Muscle of leg (tissue), 11 donors: ENCODE measurements around the gene CSNK1D. TPM values are rescaled to one million over a fixed set of nuclear protein-coding genes. Genes with fewer than 3 reads are reported as not detected.

Source experiments
- DNase-seq: peaks from one replicate; pipeline ENCODE4 v3.0.0; 2013
- H3K27ac ChIP-seq: one replicate; pipeline ENCODE4 v1.5.1; 2013; ENCODE audit warnings: mild to moderate bottlenecking, low read length, control low read depth
- H3K27me3 ChIP-seq: one replicate; pipeline ENCODE4 v1.6.1; 2013; ENCODE audit warnings: low read length; ENCODE audit not compliant: control insufficient read depth, insufficient read depth
- H3K36me3 ChIP-seq: one replicate; pipeline ENCODE4 v1.6.1; 2013; ENCODE audit warnings: low read length; ENCODE audit not compliant: control insufficient read depth, insufficient read depth
- H3K4me1 ChIP-seq: one replicate; pipeline ENCODE4 v1.6.1; 2013; ENCODE audit warnings: low read length; ENCODE audit not compliant: control insufficient read depth, insufficient read depth
- H3K4me3 ChIP-seq: one replicate; pipeline ENCODE4 v1.5.1; 2013; ENCODE audit warnings: low read length, control low read depth
- H3K9me3 ChIP-seq: replicated peaks from 2 replicates; pipeline ENCODE4 v1.6.1; 2013; ENCODE audit warnings: low read depth, low read length; ENCODE audit not compliant: control insufficient read depth
- WGBS: methylation state at CpG from one replicate; pipeline ENCODE4 v1.1.5; 2013; ENCODE audit warnings: missing lambda C conversion rate; ENCODE audit not compliant: insufficient coverage; 5-methylcytosine and 5-hydroxymethylcytosine counted together
- polyA plus RNA-seq, 8 donors: library from polyadenylated mRNA; unstranded; fragments of 120-200 nt; gene quantifications; one replicate each; pipeline versions ENCODE4 v1.2.1 to v1.2.3, GENCODE V29; 2013; ENCODE audit warnings: inconsistent platforms in 1 of 8, low replicate concordance in 1 of 8; ENCODE audit not compliant: insufficient read length in 8 of 8, insufficient read depth in 1 of 8
- total RNA-seq: library from RNA; stranded (reverse); fragments of 120-200 nt; gene quantifications from one replicate; pipeline ENCODE4 v1.2.4, GENCODE V29; 2013

Gene CSNK1D
- total and polyA plus RNA-seq, 9 donors: 15.0 to 82.2 (median 71.8) TPM

- Histone ChIP-seq H3K4me1 (peaks cover 9% of the 10 kb centered on the region), H3K4me3 (no peak overlapping the region), H3K27me3 (no peaks in the 10 kb centered on the region), H3K9me3 (no peaks in the 10 kb centered on the region), H3K27ac (no peak overlapping the region), H3K36me3 (no peaks in the 10 kb centered on the region)
- no peak for DNase-seq
- 66% methylated on average over 5 of the region's 7 CpGs for WGBS
Observed at GRCh38 chr17:82281076-82281475, 7.6 kb upstream of the CSNK1D start.

GRCh38 chr17:82280537-82280936, 7.0 kb upstream of the CSNK1D start:
- H3K4me3 ChIP-seq: no peak overlapping the region
- DNase-seq: no peak
- no peaks in the 10 kb centered on the region for H3K36me3 ChIP-seq
- WGBS: 75% methylated on average over 2 of the region's 8 CpGs
- H3K9me3 ChIP-seq: no peaks in the 10 kb centered on the region
- H3K27me3 ChIP-seq: no peaks in the 10 kb centered on the region
- H3K4me1 ChIP-seq: peaks cover 9% of the 10 kb centered on the region
- no peak overlapping the region for H3K27ac ChIP-seq

GRCh38 chr17:82278786-82279391, 5.4 kb upstream of the CSNK1D start:
- Histone ChIP-seq H3K27ac (no peak overlapping the region), H3K4me3 (no peak overlapping the region)
- WGBS: 57% methylated on average over 14 of the region's 16 CpGs

GRCh38 chr17:82278308-82278707, 4.8 kb upstream of the CSNK1D start:
- Histone ChIP-seq H3K27me3 (no peaks in the 10 kb centered on the region), H3K9me3 (no peaks in the 10 kb centered on the region), H3K36me3 (no peaks in the 10 kb centered on the region), H3K27ac (no peak overlapping the region), H3K4me1 (peaks cover 17% of the 10 kb centered on the region), H3K4me3 (no peak overlapping the region)
- DNase-seq: no peak
- 62% methylated on average over 9 of the region's 9 CpGs for WGBS

More at GRCh38 chr17:82278786-82279391, 5.4 kb upstream of the CSNK1D start:
- H3K9me3 ChIP-seq: no peaks in the 10 kb centered on the region
- H3K27me3 ChIP-seq: no peaks in the 10 kb centered on the region
- no peaks in the 10 kb centered on the region for H3K36me3 ChIP-seq
- H3K4me1 ChIP-seq: peaks cover 16% of the 10 kb centered on the region
- no peak for DNase-seq

- DNase-seq: no peak
- Histone ChIP-seq H3K4me3 (no peak overlapping the region), H3K4me1 (peaks cover 16% of the 10 kb centered on the region), H3K27ac (no peak overlapping the region), H3K9me3 (no peaks in the 10 kb centered on the region), H3K27me3 (no peaks in the 10 kb centered on the region), H3K36me3 (no peaks in the 10 kb centered on the region)
- 54% methylated on average over 12 of the region's 12 CpGs for WGBS
Observed at GRCh38 chr17:82277851-82278250, 4.4 kb upstream of the CSNK1D start.

GRCh38 chr17:82276938-82277337, 3.4 kb upstream of the CSNK1D start:
- peaks cover 1% of the 10 kb centered on the region for H3K36me3 ChIP-seq
- DNase-seq: no peak
- H3K4me3 ChIP-seq: no peak overlapping the region
- H3K9me3 ChIP-seq: no peaks in the 10 kb centered on the region
- no peak overlapping the region for H3K27ac ChIP-seq
- H3K4me1 ChIP-seq: peaks cover 21% of the 10 kb centered on the region
- no peaks in the 10 kb centered on the region for H3K27me3 ChIP-seq
- no CpG with 5 or more reads among the region's 5 CpGs for WGBS

GRCh38 chr17:82275326-82275725, 1.8 kb upstream of the CSNK1D start:
- Histone ChIP-seq H3K4me1 (peaks cover 28% of the 10 kb centered on the region), H3K9me3 (no peaks in the 10 kb centered on the region), H3K36me3 (peaks cover 17% of the 10 kb centered on the region), H3K27me3 (no peaks in the 10 kb centered on the region), H3K4me3 (no peak overlapping the region), H3K27ac (no peak overlapping the region)
- 87% methylated on average over 13 of the region's 14 CpGs for WGBS
- no peak for DNase-seq

GRCh38 chr17:82274134-82275020, 877 bp upstream of the CSNK1D start:
- DNase-seq: no peak
- H3K4me1 ChIP-seq: peaks cover 32% of the 10 kb centered on the region

GRCh38 chr17:82272495-82273326, 789 bp downstream of the CSNK1D start:
- peak; percentile 35 for DNase-seq
- under 1% methylated on average over 38 of the region's 57 CpGs for WGBS
- Histone ChIP-seq H3K4me3 (peak overlapping the region; percentile 84), H3K27me3 (no peaks in the 10 kb centered on the region), H3K27ac (peak overlapping the region; percentile 94), H3K9me3 (no peaks in the 10 kb centered on the region), H3K36me3 (peaks cover 38% of the 10 kb centered on the region), H3K4me1 (peaks cover 35% of the 10 kb centered on the region)

More at GRCh38 chr17:82274134-82275020, 877 bp upstream of the CSNK1D start:
- Histone ChIP-seq H3K27ac (no peak overlapping the region), H3K27me3 (no peaks in the 10 kb centered on the region), H3K9me3 (no peaks in the 10 kb centered on the region), H3K4me3 (peak overlapping the region; percentile 84), H3K36me3 (peaks cover 26% of the 10 kb centered on the region)
- 71% methylated on average over 20 of the region's 27 CpGs for WGBS

- DNase-seq: no peak
- H3K27me3 ChIP-seq: no peaks in the 10 kb centered on the region
- no peak overlapping the region for H3K27ac ChIP-seq
- no peaks in the 10 kb centered on the region for H3K9me3 ChIP-seq
- 60% methylated on average over 2 of the region's 6 CpGs for WGBS
- peaks cover 44% of the 10 kb centered on the region for H3K4me1 ChIP-seq
- H3K36me3 ChIP-seq: peaks cover 43% of the 10 kb centered on the region
- H3K4me3 ChIP-seq: no peak overlapping the region
Observed at GRCh38 chr17:82271401-82271800, 2.1 kb downstream of the CSNK1D start.
